Neural progenitor cell (in vitro differentiated cells): ENCODE data around the gene FZD4.

Source experiments
- EZH2 ChIP-seq: fragments of 200-600 bp; sonication (generic); IDR thresholded peaks from 2 replicates; pipeline ENCODE4 v1.6.1; 2017; ENCODE audit warnings: antibody characterized with exemption, mild to moderate bottlenecking, moderate library complexity
- EZH2phosphoT487 ChIP-seq: fragments of 200-600 bp; sonication (generic); IDR thresholded peaks from 2 replicates; pipeline ENCODE4 v1.6.1; 2017; ENCODE audit warnings: antibody characterized with exemption
- TF ChIP-seq, protein P1 (sequence below): fragments of 200-600 bp; sonication (generic); IDR thresholded peaks from 2 replicates; pipeline ENCODE4 v1.5.1; 2017; ENCODE audit warnings: antibody characterized with exemption, mild to moderate bottlenecking

DNA sequence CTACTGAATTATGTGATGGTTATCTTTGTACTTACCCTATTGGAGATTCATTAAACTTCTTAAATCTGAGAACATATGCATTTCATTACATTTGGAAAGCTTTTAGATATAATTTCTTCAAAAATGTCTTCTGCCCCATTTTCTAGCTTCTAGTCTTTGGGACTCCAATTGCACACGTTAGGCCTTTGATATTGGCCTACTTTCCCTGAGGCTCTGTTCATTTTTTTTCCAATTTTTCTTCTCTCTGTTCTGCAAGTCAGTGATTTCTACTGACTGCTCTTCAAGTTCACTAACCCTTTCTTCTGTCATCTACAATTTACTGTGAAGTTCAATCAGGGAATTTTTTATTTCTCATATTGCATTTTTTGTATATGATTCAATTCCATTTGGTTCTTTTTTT, 43.0 kb downstream of the FZD4 start:
- TF ChIP-seq, protein P1, sequence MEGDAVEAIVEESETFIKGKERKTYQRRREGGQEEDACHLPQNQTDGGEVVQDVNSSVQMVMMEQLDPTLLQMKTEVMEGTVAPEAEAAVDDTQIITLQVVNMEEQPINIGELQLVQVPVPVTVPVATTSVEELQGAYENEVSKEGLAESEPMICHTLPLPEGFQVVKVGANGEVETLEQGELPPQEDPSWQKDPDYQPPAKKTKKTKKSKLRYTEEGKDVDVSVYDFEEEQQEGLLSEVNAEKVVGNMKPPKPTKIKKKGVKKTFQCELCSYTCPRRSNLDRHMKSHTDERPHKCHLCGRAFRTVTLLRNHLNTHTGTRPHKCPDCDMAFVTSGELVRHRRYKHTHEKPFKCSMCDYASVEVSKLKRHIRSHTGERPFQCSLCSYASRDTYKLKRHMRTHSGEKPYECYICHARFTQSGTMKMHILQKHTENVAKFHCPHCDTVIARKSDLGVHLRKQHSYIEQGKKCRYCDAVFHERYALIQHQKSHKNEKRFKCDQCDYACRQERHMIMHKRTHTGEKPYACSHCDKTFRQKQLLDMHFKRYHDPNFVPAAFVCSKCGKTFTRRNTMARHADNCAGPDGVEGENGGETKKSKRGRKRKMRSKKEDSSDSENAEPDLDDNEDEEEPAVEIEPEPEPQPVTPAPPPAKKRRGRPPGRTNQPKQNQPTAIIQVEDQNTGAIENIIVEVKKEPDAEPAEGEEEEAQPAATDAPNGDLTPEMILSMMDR = no peak
- no peak for TF ChIP-seq EZH2phosphoT487
- TF ChIP-seq EZH2 = no peak
